NCI-H524 (cell line): ENCODE results near the gene CASS4.
A peak's percentile ranks its signal among the peaks of the same experiment; 100 is the strongest.

ENCODE experiments used
- DNase-seq, 2 experiments: peaks; one replicate each; lab custom pipeline; 2025; lab: John Stamatoyannopoulos, UW

Gene CASS4

DNA sequence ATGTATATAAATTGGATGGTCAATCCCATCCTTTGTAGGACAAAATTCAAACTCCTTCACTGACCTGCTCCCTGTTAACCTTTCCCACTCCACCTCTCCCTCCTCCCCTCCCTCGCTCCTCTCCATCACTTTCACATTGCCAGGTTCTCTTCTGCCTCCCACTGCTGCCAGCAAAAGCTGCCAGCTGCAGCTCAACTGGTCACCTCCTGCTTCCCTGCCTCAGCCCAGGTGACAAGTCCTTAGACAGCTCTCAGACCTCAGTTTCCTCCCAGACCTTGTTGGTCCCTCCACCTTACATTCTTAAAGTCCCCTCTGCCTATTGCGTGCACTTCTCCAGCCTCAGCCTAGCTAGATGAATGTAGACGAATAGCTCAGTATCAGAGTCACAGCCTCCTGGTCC, 33.1 kb downstream of the CASS4 start:
- no peak for DNase-seq

- DNase-seq, result no peak
Observed at GRCh38 chr20:56445540-56445939, 33.5 kb downstream of the CASS4 start.

DNA sequence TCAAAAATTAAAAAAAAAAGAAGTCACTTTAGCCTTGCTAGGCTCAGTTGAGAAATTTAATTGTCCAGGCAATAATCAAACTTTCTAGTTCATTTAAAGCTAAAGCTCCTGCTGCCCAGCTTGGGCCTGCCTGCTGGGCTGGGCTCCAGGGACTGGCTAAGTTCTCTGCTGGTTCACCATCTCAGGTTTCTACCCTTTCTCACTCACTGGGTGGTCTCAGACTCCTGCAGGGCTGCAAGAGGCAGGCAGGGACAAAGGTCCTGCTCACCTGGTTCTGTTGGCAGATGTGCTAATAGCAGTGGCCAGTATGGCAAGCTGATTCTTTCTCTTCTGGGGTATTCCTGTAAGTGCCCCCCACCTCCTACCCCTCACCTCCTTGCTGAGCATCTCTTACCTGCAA, 35.2 kb downstream of the CASS4 start:
- DNase-seq, result no peak

GRCh38 chr20:56449459-56449858, 37.4 kb downstream of the CASS4 start:
- DNase-seq, result no peak

- no peak for DNase-seq
Observed at GRCh38 chr20:56451056-56451765, 39.2 kb downstream of the CASS4 start.

GRCh38 chr20:56453352-56453751, 41.3 kb downstream of the CASS4 start:
- no peak for DNase-seq

DNA sequence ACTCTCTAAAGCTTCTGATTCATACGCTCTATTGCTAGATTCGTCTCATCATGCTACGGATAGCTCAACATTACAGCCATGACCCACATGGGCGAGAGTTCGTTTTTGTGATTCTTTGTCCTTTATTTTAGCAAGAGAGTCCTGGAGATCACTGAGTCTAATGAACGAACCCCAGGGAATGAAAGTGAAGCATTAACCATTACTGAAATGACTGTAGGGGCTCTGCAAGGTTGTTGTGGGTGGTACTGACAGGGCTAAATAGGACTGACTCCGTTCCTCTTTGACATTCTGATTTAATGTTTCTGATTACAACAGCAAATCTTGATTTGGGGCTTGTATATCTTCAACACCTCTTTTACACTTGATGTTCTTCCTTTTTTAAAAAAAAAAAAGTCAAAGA, 42.7 kb downstream of the CASS4 start:
- no peak for DNase-seq

- no peak for DNase-seq
Observed at GRCh38 chr20:56458206-56458821, 46.3 kb downstream of the CASS4 start.

- DNase-seq, result no peak
Observed at GRCh38 chr20:56460459-56460858, 48.4 kb downstream of the CASS4 start.

GRCh38 chr20:56461576-56461975, 49.5 kb downstream of the CASS4 start:
- no peak for DNase-seq

DNA sequence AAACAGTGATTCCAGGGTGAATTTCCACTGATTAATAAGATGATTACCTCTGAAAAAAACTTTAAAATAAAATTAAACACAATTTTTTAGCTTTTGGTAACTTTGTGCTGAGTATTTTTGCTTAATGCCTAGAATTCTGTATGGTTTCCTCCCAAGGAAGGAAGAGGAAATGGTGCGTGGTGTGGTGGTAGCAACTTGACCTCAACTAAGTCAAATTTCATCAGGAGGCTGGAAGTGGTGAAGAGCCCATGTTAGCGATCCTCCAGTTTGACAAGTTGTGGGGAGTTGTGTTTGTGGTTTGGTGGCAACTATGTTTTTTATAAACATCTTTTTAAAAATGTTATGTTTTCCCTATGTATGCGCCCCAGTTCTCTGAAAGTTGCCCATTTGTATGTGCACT, 51.4 kb downstream of the CASS4 start:
- DNase-seq, result no peak

GRCh38 chr20:56465997-56466396, 53.9 kb downstream of the CASS4 start:
- DNase-seq, result no peak

- DNase-seq, result no peak
Observed at GRCh38 chr20:56467968-56468315, 55.9 kb downstream of the CASS4 start.

DNA sequence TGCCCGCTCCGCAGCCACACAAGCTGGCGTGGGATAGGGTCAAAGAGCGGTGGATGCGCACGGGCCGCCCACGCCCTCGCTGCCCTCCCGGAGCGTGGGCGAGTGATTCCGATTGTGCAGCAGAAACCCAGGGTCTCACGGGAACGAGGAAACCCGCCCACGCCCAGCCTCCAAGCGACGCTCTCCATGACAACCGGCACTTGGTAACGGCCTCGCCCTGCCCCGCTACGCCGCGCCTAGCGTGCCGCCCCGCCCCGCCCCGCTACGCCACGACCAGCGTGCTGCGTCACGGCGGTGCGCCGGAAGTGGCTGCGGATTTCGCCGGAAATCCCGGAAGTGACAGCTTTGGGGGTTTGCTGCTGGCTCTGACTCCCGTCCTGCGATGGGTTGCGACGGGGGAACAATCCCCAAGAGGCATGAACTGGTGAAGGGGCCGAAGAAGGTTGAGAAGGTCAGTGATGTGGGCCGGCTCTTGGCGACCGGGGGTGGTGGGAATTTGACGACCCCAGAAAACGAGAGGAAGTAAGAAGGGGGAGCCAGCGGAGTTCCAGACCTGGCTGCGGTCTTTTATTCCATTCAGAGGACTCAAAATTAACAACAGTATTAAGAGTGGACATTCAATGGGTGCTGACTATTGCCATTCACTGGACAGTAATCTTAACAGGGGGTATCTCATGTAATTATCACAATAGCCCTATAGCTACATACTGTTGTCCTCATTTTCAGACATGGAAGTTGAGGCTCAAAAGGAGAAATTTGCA, 56.4 kb downstream of the CASS4 start, which contains the start of gene RTF2:
TSS of gene RTF2 (plus strand) at position 312 of the 761 bp plus-strand sequence. CDS start at position 383, 71 bp downstream.
- peak; percentile 83 to 86 for DNase-seq

DNA sequence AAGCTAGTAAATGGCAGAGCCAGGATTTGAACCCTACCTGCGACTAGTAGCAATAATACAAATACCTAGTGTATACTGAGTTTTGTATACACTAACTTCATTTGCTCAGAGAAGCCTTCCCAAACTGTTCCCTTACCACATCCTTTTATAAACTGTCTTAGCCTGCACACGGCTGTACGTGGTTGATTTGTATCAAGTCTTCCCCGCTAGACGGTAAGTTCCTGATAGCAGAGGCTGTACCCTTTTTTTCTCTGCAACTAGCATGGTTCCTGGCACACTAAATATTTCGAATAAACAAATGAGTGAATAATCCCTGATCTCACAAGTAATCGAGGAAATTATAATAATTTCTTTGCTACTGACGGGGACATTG, 57.0 kb downstream of the CASS4 start:
- DNase-seq, result no peak

DNA sequence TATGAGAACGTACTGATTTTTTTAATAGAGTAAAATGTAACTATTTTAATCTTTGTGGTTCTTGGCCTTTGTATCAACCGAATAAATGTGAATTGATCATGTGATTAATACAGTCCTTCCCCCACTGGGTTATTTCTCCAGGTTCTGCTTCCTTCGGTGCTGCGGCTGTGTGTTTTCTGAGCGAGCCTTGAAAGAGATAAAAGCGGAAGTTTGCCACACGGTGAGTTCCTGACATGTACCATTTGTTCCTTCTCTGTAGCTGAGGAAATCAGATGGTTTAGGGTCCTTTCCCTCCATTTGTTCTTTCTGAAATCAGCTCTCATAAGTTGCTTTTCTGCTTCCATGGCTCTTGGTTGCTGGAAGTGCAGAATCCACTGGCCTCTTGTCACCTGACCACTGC, 71.9 kb downstream of the CASS4 start:
- DNase-seq, result no peak

DNA sequence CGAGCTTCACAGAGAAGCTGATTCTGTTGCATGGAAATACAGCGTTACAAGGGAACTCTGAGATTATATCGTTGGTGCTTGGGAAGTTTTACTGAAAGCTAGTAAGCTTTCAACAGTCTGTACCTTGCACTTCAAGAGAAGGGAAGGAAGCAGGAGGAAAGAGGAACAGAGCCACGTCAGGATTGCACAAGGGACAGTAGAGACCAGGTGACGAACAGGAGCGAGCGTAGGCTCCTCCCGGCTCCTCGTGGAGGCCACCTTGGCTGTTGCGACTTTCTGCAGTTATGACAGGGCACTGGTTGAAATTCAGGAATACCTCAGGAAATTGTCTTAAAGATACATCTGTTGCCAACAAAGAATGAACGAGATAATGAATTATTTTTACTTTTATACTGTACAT, 75.2 kb downstream of the CASS4 start:
- no peak for DNase-seq

- no peak for DNase-seq
Observed at GRCh38 chr20:56488566-56488965, 76.5 kb downstream of the CASS4 start.

- no peak for DNase-seq
Observed at GRCh38 chr20:56501116-56501515, 89.1 kb downstream of the CASS4 start.

DNA sequence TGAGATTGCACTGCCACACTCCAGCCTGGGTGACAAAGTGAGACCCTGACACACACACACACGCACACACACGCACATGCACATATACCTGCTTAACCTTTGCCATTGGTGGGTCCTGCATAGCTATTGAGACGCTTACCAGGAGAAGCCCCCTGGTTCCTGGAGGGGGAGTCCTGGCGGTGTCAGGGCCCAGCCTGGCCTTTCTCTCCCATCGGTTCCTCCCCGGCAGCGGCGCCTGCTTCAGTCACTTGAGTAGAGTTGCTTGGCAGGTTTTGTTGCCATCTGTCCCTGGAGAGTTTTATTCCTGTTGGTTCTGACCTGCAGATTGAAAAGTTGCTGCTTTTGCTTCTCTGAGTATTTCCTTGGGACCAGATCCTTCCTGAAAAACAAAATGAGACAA, 91.9 kb downstream of the CASS4 start:
- no peak for DNase-seq

- no peak for DNase-seq
Observed at GRCh38 chr20:56504373-56505005, 92.4 kb downstream of the CASS4 start.

DNA sequence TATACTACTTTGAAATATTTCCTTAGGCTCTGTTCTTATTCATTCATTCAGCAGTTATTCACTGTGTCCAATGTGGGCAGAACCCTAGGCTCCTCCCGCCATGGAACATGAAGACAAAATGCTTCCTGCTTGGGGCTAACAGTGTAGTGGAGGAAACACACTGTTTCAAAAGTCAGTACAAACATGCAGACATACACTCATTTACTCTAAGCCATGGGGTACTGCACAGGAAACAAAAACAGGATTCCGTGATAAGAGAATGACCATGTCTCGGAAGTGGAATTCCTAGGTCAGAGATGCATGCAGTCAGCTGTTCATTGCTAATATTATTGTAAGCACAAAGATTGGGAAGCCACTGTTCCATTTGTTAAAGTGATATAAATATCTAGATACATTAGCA, 94.0 kb downstream of the CASS4 start:
- DNase-seq, result no peak
